ENCODE data around the gene ECE1.

Gene ECE1

DNA sequence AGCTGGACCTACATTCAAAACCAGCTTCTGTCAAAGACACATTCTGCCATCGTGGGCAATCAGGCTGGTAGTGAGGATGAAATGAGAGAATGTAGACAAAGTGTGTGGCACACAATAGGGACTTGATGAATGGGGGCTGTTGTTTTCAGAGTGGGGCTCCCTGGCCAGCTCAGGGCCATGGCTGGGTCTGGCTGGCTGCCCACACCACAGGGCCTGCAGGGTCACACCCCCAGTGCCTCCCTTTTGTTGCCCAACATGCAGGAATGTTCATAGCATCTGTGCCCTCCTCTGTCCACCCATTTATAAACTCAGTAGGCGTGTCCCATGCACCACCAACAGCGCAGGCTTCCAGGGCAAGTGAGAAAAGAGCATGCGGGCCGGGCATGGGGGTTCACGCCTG, 20.8 kb upstream of the ECE1 start:
- DNase-seq (ENCODE audit: insufficient read length, low spot score) (no peak), FAIRE-seq (no peak)

DNA sequence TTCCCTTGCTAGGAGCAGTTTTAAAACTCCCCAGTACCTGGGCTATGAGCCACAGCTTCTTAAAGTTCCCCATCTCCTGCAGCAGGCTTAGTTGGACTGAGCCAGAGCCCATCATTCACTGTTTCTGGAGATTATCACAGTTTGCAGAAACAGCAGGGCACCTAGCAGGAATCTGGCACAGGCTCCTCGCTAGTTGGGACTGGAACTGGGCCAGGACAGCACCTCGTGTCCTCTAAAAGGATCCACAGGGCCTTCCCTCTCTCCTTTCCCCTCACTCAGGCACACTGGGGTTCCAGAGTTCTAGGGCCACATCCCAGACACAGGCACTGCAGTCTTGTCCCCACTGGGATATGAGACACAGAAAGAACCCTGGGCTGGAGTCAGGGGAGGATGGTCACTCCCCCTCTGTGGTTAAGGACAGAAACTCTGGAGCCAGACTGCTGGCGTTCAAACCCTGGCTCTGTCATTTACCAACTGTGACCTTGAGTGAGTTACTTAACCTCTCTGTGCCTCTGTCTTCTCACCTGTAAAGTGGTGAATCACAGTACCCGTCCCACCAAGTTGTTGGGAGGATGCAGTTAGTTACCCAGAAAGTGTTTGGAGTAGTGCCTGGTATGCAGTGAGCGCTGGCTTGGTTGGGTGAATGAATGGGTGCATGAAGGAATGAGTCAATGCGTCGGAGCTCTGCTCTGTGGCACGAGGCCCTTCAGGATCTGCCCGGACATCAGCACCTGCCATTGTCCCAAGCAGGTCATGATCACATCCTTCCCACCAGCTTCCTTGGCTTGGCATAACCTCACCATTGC, 18.8 kb upstream of the ECE1 start:
- FAIRE-seq (no peak), DNase-seq (ENCODE audit: insufficient read length, low spot score) (no peak)

DNA sequence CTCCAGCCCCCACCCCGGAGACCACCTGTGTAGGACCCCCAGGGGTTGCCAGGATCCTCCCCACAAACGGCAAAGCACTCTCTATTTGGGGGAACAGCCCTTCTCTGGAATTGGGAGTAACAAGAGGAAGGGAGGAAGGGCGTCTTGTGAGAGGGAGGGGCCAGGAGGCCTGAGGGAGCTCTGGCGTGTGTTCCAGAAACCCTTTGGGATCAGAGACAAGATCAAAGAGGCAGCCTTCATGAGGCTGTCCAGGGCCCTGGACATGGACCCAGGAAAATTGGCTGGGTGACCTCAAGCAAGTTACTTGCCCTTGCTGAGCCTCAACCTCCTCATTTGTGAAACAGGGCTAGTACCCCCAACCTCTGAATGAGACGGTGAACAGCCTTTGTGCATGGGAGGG, 18.1 kb upstream of the ECE1 start:
- no peak for DNase-seq (ENCODE audit: insufficient read length, low spot score)
- no peak for FAIRE-seq

DNA sequence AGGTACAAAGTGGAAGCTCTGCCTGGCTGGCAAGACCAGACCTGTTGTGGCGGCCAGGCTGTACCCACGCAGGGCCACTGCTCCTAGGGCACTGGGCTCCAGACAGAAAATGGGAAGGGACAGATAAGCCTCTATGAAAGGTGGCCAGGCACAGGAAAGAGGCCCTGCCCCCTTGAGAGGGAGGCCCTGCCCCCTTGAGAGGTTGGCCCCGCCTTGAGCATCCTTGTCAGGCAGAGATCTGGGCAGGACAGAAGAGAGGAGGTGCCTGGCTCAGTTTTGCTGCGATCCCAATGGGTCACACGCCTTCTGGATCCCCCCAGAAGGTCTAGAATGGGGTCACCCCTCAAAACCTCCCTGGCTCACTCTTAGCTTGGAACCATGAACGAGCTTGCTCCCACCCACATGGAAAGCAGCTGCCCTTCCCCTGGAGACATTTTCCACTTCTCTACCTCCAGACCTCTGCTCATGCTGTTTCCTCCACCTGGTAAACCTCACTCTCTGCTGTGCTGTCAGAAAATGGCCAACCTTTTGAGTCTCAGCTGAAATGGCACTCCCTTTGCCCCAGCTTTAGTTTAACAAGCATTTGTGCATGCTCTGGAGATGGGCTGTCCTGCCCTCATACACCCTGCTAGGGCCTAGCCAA, 17.5 kb upstream of the ECE1 start:
- DNase-seq (ENCODE audit: insufficient read length, low spot score) = no peak

DNA sequence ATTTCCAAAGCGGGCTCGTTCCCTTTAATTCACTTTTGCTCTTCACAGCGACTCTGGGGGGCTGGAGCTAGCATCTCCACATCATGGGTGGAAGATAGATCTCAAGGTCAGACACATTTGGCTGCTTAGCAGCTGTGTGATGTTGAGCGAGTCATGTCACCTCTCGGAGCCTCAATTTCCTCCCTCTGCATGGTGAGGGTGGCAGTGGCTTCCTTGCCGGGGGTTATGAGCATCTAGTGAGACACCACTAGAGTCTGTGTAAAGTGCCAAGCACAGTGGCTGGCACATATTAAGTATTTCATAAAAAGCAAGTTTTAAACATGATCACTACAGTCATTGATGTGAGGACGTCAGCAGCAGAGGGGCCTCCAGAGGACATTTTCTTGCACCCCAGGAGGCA, 16.9 kb upstream of the ECE1 start:
- no peak for DNase-seq (ENCODE audit: insufficient read length, low spot score)
- FAIRE-seq = no peak

More for the DNA sequence above, 17.5 kb upstream of the ECE1 start:
- no peak for FAIRE-seq

DNA sequence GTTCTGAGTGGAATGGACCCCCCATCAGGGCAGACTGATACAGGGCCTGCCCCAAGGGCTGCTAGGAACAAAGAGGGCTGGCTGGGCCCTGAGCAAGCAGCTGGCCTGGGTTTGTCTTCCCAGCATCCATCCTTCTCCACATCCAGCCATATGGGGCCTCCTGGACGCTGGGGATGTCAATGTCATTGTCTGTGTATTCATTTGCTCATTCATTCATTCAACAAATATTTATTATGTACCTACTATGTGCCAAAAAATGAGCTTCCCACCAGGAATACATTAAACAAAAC, 15.6 kb upstream of the ECE1 start:
- FAIRE-seq = no peak
- DNase-seq (ENCODE audit: insufficient read length, low spot score) = no peak

DNA sequence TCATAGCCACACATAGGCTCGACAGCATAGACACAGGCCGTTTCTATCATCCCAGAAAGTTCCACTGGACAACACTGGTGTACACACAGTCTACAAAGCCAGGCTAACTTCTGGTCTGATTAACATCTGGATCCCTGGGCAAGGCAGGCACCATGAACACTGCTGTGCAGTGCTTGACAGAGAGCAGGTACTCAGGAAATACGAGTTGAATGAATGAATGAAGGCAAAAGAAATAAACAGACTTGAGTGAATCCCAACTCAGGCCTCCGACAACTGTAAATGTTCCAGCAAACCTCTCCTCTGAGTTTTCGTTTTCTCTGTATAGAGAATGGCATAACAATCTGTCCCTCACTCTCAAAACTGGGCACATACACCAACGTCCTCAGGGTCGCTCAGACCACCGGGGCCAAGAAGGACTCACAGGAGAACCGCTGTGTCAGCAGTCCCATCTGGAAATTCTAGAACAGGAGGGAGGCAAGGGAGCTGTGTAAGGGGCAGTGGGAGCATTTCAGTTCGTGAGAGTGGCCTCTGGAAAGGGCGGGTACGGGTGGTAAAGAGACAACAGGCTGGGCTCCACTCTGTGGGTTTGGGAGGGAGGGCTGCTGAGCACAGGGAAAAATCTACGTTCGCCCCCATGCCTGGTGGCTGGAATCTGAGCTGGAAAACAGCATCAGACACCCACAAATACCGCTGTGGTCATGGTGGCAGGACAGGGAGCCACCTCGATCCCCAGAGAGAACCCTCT, 15.1 kb upstream of the ECE1 start:
- FAIRE-seq = no peak

DNA sequence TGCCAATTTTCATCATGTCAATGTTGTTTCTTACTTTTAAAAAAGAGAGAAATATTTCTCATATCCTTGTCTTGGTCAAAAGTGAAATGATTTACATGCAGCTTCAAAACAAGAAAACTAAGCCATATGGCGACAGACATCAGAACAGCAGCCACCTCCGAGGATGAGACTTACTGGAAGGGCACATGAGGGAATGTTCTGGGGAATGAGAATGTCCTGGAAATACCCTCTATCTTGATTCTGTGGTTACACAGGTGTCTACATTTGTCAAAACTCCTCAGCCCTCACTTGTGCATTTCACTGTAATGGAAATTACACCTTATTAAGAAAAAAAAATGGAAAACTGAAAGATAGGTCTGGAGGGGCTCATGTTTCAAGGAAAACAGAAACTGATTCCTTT, 14.2 kb upstream of the ECE1 start:
- DNase-seq (ENCODE audit: insufficient read length, low spot score) (no peak), FAIRE-seq (no peak)

More for the DNA sequence above, 15.1 kb upstream of the ECE1 start:
- DNase-seq (ENCODE audit: insufficient read length, low spot score) = no peak

DNA sequence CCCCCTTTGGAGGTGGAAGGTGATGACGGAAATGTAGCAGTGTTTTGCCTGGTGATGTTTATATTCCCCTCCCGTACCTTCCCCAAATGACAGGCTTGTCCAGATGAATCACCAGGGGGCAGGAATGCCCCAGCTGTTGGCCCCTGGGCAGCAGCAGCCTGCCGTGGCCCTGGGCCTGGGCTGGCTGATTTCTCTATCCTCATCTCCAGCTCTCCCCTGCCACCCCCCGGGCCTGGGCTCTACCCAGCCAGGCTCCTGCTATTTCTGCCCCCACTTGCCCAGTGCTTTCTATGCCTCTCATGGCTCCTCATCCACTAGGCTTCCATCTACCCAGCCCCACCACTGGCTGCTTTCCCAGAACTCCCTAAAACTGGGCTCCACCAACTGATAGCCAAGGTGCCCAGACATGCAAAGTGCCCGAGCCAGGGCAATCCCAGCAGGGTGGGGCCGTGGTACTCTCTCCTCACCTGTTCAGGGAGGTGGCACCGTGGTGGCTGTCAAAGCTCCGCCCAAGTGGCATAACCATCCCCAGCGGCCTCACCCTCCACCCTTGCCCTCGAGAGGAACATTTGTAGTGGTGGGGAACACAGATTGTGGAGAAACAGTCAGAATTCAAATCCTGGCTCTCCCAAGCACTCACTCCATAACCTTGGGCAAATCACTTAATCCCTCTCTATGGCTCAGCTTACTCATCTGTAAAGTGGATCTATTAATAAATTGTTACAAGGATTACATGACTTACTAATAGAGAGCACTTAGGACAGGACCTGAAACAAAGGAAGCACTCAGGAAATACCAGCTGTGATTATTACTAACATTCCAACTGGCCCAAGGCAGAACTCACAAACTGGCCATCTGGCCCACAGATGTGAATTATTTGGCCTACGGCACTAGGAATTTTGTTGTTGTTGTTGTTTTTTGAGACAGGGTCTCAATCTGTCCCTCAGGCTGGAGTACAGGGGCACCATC, 12.8 kb upstream of the ECE1 start:
- FAIRE-seq (peak; percentile 31), DNase-seq (ENCODE audit: insufficient read length, low spot score) (peak; percentile 61)

DNA sequence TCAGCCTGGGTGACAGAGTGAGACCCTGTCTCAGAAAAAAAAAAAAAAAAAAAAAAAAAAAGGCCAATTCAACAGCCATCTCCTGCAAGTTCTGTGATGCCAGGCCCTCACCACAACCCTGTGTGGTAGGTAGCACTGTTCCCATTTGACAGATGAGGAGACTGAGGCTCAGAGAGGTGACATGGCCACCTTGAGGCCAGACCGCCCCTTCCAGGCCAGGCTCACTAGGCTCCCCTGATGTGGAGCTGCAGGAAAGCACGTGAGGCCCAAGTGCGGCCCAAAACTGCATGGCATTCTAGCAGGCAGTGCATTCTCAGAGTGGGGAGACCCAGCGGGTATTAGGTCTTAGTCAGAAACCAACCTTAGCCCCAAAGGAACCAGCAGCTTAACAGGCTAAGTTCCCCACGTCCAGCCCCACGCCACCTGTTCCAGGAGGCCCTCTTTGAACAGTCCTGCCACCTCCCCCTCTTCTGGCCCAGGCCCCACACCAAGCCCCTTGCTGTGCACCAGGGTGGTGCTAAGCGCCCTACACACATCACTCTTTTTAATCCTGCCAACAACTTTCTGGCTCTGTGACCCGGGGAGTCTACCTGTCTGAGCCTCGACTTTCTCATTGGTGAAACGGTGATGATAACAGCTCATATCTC, 11.7 kb upstream of the ECE1 start:
- DNase-seq (ENCODE audit: insufficient read length, low spot score) (no peak), FAIRE-seq (no peak)

DNA sequence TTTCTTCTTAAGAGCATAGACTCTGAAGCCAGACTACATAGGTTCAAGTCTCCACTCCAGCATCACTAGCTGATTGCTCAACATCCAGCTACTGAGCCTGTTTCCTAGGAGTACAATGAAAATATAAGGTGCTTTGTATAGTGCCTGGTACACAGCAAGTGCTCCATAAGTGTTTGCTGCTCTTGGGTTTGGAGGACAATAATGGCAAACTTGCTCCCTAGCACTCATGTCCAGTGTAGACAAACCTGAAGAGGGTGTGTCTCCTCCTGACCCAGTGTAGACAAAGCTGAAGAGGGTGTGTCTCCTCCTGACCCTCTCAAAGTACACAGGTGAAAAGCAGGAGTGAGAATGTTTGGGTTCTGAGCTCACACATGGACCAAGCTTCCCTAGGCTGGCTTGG, 10.5 kb upstream of the ECE1 start:
- no peak for FAIRE-seq
- DNase-seq (ENCODE audit: insufficient read length, low spot score) = no peak

DNA sequence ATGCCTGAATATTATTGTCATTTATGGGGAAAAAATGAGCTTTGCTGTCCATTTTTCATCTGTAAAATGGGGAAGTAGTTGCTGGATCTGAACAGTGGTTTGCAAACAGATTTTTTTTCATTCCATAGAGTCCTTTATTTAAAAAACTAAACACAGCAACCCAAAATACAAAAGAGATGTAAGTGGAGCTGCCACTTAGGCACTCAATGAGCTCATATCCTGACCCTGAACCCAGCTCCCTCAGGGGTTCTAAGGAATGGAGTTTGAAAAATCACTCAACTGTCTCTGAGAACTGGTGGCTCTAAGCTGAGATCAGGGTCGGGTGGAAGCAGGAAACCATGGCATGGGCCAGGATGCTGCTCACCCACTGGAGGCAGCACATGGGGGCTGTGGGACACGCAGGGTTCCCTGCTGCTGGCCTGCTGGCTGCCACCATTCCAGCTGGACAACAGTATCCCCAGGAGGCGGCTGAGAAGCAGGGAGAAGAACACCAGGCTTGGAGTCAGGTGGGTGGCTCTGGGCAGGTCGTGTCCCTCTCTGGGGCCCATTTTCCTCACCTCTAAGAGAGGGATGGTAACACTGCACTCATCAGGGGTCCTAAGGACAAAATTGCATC, 9.6 kb upstream of the ECE1 start:
- DNase-seq (ENCODE audit: insufficient read length, low spot score) = no peak
- FAIRE-seq = no peak

DNA sequence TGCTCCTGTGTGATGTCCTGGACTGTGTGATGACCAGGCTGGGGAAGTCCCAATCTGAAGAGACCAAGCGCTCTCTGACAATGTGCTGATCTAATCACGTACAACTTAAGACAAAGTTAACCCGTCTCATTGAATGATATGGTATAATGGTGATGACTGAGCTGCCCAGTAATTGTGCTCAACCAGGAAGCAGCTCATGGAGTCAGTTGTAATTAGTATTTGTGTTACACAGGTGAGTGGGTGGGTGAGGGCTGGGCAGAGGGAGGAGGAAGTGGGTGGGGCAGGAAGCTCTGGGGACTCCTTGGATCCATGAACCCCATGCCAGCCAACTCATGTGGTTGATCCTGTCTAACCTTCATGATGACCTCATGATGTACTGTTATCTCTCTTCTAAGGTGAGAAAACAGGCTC, 8.7 kb upstream of the ECE1 start:
- no peak for FAIRE-seq

DNA sequence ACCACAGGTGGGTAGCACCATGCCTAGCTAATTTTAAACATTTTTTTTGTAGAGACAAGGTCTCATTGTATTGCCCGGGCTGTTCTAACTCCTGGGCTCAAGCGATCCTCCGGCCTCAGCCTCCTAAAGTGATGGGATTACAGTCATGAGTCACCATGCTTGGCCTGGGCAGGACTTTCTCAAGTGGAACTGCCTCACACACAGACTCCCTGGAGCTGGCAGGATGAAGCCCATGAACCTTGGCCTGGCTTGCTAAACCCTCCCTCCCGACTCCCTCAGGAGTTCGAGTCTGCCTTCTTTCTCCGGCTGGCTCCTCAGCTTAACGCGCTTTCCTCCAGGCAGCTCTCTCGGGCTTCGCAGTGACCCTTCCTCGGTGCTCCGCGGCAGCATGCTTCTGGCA, 7.7 kb upstream of the ECE1 start:
- no peak for FAIRE-seq
- DNase-seq (ENCODE audit: insufficient read length, low spot score) = no peak

More for the DNA sequence above, 8.7 kb upstream of the ECE1 start:
- no peak for DNase-seq (ENCODE audit: insufficient read length, low spot score)

DNA sequence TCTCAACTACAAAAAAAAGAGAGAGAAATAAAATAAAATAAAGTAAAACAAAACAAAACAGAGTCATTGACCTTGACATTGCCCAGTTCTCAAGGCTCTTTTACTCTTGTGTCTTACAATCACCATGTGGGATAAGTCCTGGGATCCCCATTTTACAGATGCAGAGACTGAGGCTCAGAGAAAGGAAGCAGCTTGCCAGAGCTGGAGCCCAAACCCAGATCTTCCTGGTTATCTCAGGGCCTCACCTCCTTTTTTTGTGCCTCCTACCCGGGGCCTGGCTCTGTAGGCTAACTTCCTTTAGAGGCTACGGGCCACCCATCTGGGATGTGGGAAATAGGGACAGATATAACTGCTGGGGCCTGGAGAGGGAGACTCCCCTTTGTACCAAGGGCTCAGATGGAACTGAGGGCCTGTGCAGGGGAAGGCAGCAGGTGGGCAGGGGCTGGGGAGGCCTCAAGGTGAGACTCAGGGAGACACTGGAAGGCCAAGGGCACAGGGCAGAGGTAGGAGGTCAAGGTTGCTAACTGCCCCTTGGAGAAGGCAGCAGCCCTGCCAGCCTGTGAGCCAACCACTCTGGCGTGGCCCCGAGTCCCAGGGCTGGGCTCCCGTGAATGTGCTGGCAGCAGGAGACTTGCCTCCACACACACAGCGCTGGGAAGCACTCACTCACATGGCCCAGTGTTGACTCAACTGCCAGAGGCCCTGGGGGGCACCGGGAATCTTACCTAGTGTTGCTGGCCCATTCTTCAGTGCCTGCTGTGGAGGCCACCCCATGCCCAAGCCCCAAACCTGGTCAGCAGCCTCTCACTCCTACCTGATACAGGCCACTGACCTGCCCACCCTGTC, 6.5 kb upstream of the ECE1 start:
- DNase-seq (ENCODE audit: insufficient read length, low spot score) = no peak
- FAIRE-seq = no peak

DNA sequence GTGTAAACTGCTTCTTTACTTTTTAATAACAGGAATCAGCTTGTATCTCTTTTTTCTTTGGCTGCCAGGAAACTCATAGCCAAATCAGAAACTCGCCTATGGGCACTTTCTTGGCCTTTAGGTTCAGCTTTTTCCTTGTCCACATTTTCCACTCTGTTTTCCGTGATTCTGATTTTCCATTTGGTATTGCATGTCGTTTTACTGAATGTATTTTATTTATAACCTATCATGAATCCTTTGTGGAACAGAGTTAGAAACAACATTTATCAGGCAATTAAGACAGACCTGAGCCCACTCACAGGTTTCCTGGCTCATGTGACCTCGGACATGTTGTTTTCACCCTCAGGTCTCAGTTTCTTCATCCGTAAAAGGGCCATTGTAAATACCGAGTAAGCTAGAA, 5.3 kb upstream of the ECE1 start:
- FAIRE-seq = no peak
- no peak for DNase-seq (ENCODE audit: insufficient read length, low spot score)

DNA sequence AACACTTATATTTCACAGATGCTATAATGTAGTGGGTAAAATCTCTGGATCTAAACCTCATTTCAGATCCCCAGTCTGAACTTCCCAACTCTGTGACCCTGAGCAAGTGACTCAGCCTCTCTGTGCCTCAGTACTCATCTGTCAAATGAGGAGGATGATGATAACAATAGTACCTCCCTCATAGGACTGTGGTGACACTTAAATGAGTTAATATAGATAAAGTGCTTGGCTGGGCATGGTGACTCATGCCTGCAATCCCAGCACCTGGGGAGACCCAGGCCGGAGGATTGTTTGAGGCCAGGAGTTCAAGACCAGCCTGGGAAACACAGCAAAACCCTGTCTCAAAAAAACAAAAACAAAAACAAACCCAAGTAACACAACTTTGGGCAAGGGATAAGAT, 4.7 kb upstream of the ECE1 start:
- FAIRE-seq = no peak
- DNase-seq (ENCODE audit: insufficient read length, low spot score) = no peak

DNA sequence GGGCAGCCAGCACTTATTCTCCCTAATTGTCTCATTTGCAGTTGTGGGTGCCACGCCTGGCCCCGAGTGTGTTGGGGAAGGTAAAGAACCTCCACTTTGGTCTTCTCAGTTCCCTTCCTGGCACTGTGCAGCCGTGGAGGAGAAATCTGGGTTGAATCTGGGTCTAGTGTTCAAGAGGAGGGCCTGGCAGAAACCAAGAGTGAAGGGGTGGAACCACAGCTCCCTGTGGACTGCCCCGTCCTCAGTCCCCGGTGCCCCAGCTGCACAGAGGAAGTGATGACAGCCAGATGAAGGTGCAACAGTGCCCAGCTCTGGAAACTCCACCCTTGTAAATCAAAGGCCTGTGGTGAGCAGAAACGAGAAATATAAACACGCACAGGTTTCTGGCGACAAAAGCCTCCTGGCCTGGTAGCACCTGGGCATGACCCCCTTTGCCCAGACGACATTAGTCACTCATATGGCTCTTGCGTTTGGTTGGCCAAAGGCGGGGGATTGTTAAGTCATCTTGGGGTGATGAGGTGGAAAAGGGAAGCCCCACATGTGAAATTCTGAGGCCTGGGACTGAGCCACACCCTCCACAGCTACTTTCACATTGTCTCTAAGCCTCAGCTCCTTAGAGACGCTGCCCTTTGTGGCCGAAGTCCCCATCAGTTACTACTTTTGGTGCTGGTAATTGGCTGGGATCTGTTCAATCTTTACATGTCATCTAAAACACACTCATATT, 4.2 kb upstream of the ECE1 start:
- no peak for DNase-seq (ENCODE audit: insufficient read length, low spot score)
- FAIRE-seq = no peak
